IMR-90 (cell line): ENCODE results near the gene RPS6KA6. TPM values are rescaled to one million over a fixed set of nuclear protein-coding genes. Genes with fewer than 3 reads are reported as not detected.

Experiments used
- ATAC-seq: fragments of 200-7000 bp; cut with Tn5 transposase; 2 replicates; pipeline ENCODE4 v1.9.1; 2020; ENCODE audit warnings: low read depth, mild to moderate bottlenecking, moderate library complexity
- BruUV-seq: library from RNA; stranded (reverse); fragments of 400-500 nt; replicated peaks from 2 replicates; lab custom pipeline; 2021; lab: Mats Ljungman, UMichigan
- CTCF ChIA-PET: fragments of 300-600 bp; formaldehyde crosslinking; extraction: SDS; loops from one replicate; lab custom pipeline; 2021; ENCODE audit warnings: antibody characterized with exemption; lab: Yijun Ruan, JAX
- POLR2A ChIA-PET: fragments of 300-600 bp; sonication (Branson Sonifier 250); formaldehyde crosslinking; loops from one replicate; lab custom pipeline; 2022; ENCODE audit warnings: antibody characterized with exemption; ENCODE audit not compliant: unreplicated experiment; lab: Charles Lee
- DNase-seq: peaks from one replicate; pipeline ENCODE4 v3.0.0; 2013
- H2AFZ ChIP-seq: replicated peaks from 2 replicates; pipeline ENCODE3; 2013; ENCODE audit warnings: low read length, mild to moderate bottlenecking; ENCODE audit not compliant: poor library complexity
- H2AK5ac ChIP-seq: 2 replicates; pipeline ENCODE4 v1.6.1; 2013; ENCODE audit warnings: low read depth, low read length, inconsistent platforms
- H2AK9ac ChIP-seq: replicated peaks from 2 replicates; pipeline ENCODE3; 2013; ENCODE audit warnings: mild to moderate bottlenecking, low read depth, low read length, moderate library complexity; ENCODE audit not compliant: poor library complexity
- H2BK120ac ChIP-seq: 2 replicates; pipeline ENCODE4 v1.6.1; 2013; ENCODE audit warnings: low read depth, low read length, inconsistent platforms
- H2BK15ac ChIP-seq: 3 replicates; pipeline ENCODE4 v1.6.1; 2013; ENCODE audit warnings: low read depth, low read length, inconsistent platforms
- H2BK20ac ChIP-seq: 2 replicates; pipeline ENCODE4 v1.6.1; 2013; ENCODE audit warnings: low read depth, mild to moderate bottlenecking, inconsistent platforms, low read length, moderate library complexity
- H2BK5ac ChIP-seq: 2 replicates; pipeline ENCODE4 v1.6.1; 2013; ENCODE audit warnings: mild to moderate bottlenecking, low read depth, low read length, inconsistent platforms; ENCODE audit not compliant: poor library complexity, severe bottlenecking
- H3K14ac ChIP-seq: replicated peaks from 2 replicates; pipeline ENCODE4 v1.6.1; 2013; ENCODE audit warnings: low read depth, low read length, inconsistent platforms
- H3K18ac ChIP-seq: 2 replicates; pipeline ENCODE4 v1.6.1; 2013; ENCODE audit warnings: low read depth, low read length, control low read depth
- H3K23ac ChIP-seq: 2 replicates; pipeline ENCODE4 v1.6.1; 2013; ENCODE audit warnings: low read depth, low read length, inconsistent platforms
- H3K27ac ChIP-seq: 2 replicates; pipeline ENCODE4 v1.5.1; 2013; ENCODE audit warnings: mild to moderate bottlenecking, control low read depth, low read length; ENCODE audit not compliant: insufficient read depth
- H3K27me3 ChIP-seq: 2 replicates; pipeline ENCODE4 v1.6.1; 2013; ENCODE audit warnings: low read length; ENCODE audit not compliant: control insufficient read depth, insufficient read depth
- H3K36me3 ChIP-seq: 2 replicates; pipeline ENCODE4 v1.6.1; 2013; ENCODE audit warnings: low read length, mixed read lengths; ENCODE audit not compliant: control insufficient read depth, insufficient read depth
- H3K4ac ChIP-seq: 2 replicates; pipeline ENCODE4 v1.6.1; 2013; ENCODE audit warnings: low read depth, low read length, inconsistent platforms
- H3K4me1 ChIP-seq: 2 replicates; pipeline ENCODE4 v1.6.1; 2013; ENCODE audit warnings: low read length, mixed read lengths; ENCODE audit not compliant: control insufficient read depth, insufficient read depth
- H3K4me2 ChIP-seq: 2 replicates; pipeline ENCODE4 v1.6.1; 2013; ENCODE audit warnings: low read depth, mild to moderate bottlenecking, control low read depth, low read length, moderate library complexity
- H3K4me3 ChIP-seq: 2 replicates; pipeline ENCODE4 v1.5.1; 2013; ENCODE audit warnings: low read depth, mild to moderate bottlenecking, control low read depth, low read length, moderate library complexity; ENCODE audit not compliant: insufficient read depth
- H3K56ac ChIP-seq: 2 replicates; pipeline ENCODE4 v1.6.1; 2013; ENCODE audit warnings: low read length, inconsistent platforms; ENCODE audit not compliant: insufficient read depth; ENCODE audit errors: extremely low read depth
- H3K79me1 ChIP-seq, 2 experiments: 2 replicates each; pipeline ENCODE4 v1.6.1; 2013; ENCODE audit warnings: low read length in 2 of 2, inconsistent platforms in 1 of 2, low read depth in 1 of 2
- H3K9ac ChIP-seq: 2 replicates; pipeline ENCODE4 v1.6.1; 2013; ENCODE audit warnings: low read depth, low read length, control low read depth
- H3K9me1 ChIP-seq: 2 replicates; pipeline ENCODE4 v1.6.1; 2013; ENCODE audit warnings: low read length, inconsistent platforms; ENCODE audit not compliant: insufficient read depth
- H3K9me3 ChIP-seq: 2 replicates; pipeline ENCODE4 v1.6.1; 2013; ENCODE audit warnings: low read length; ENCODE audit not compliant: control insufficient read depth, insufficient read depth
- H4K20me1 ChIP-seq: 2 replicates; pipeline ENCODE4 v1.6.1; 2013; ENCODE audit warnings: low read length, inconsistent platforms; ENCODE audit not compliant: insufficient read depth
- H4K5ac ChIP-seq: 2 replicates; pipeline ENCODE4 v1.6.1; 2013; ENCODE audit warnings: mild to moderate bottlenecking, low read depth, low read length, control low read depth
- H4K8ac ChIP-seq, 2 experiments: 2 replicates each; pipeline ENCODE4 v1.6.1; 2013; ENCODE audit warnings: low read depth in 2 of 2, low read length in 2 of 2, control low read depth in 1 of 2, inconsistent platforms in 1 of 2
- H4K91ac ChIP-seq: 2 replicates; pipeline ENCODE4 v1.6.1; 2013; ENCODE audit warnings: low read depth, low read length, inconsistent platforms; ENCODE audit not compliant: insufficient read depth
- MAZ ChIP-seq: IDR thresholded peaks from 2 replicates; pipeline ENCODE4 v1.6.1; 2012; ENCODE audit warnings: low read depth, mild to moderate bottlenecking, low read length, improper control_type of control experiment, moderate library complexity, borderline replicate concordance
- POLR2A ChIP-seq: IDR thresholded peaks from 2 replicates; pipeline ENCODE4 v1.6.1; 2012; ENCODE audit warnings: mild to moderate bottlenecking, low read depth, low read length
- RAD21 ChIP-seq: IDR thresholded peaks from 2 replicates; pipeline ENCODE4 v1.6.1; 2012; ENCODE audit warnings: low read length, improper control_type of control experiment
- WGBS, 2 experiments: methylation state at CpG; one replicate each; pipeline versions ENCODE4 v1.1.5 to v1.1.7; 2013; ENCODE audit warnings: missing lambda C conversion rate in 2 of 2; ENCODE audit not compliant: insufficient read length in 1 of 2; ENCODE audit errors: extremely low coverage in 2 of 2; 5-methylcytosine and 5-hydroxymethylcytosine counted together
- dilution Hi-C: fragments of 300-500 bp; cut with HindIII; formaldehyde crosslinking; loops from one replicate; pipeline ENCODE4 v1.14.3; 2018; ENCODE audit warnings: low sequenced_read_pairs; ENCODE audit not compliant: unreplicated experiment
- in situ Hi-C: fragments of 300-500 bp; cut with MboI; formaldehyde crosslinking; loops from 3 replicates; pipeline ENCODE4 v1.14.3; 2019; ENCODE audit warnings: low sequenced_read_pairs, inconsistent platforms, mixed read lengths
- intact Hi-C: fragments of 100-400 bp; cut with micrococcal nuclease; formaldehyde crosslinking; loops from 2 replicates; pipeline ENCODE4 v1.10.0; 2022
- polyA plus RNA-seq, 3 experiments: library from polyadenylated mRNA; depleted of rRNA; stranded (reverse); fragments of >200 nt; gene quantifications; 2 replicates each; pipeline ENCODE4 v1.2.3, GENCODE V29; 2012; ENCODE audit warnings: low replicate concordance in 1 of 3
- total RNA-seq: library from RNA; depleted of rRNA; stranded (reverse); fragments of >200 nt; gene quantifications from 2 replicates; pipeline ENCODE4 v1.2.3, GENCODE V29; 2012

Gene RPS6KA6
- total and polyA plus RNA-seq, 2 of the 4 experiments (the other 2 are of a cell fraction): 3.6 to 6.8 TPM

DNA sequence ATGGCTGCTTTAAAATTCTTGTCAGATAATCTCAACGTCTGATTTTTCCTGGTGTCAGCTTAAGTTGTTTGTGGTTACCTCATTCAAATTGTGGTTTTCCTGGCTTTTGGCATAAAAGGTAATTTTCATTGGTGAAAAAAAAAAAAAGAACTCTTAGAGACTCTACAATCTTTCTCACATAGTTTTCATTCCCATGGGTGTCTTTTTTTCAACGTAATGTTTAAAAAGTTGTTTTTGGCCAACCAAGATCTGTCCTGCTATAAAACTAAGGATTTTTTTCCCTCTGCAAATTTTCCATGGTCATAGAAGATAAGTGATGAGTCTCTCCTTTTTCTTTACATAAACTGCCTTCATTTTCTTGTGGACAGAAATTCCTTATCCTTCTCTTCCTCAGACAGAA is 28.9 kb upstream of the RPS6KA6 start:
- H3K18ac ChIP-seq: no peak overlapping the region

More for the DNA sequence above, 28.9 kb upstream of the RPS6KA6 start:
- CTCF ChIA-PET: no interaction called here
- no peak overlapping the region for H2AK5ac ChIP-seq
- H4K5ac ChIP-seq: no peak overlapping the region
- H4K91ac ChIP-seq: no peak overlapping the region
- no peaks in the 10 kb centered on the region for H3K4me1 ChIP-seq
- H2BK120ac ChIP-seq: no peak overlapping the region
- H3K4me2 ChIP-seq: no peak overlapping the region
- no peak overlapping the region for H3K4ac ChIP-seq
- DNase-seq (no peak), ATAC-seq (no peak)
- no peak overlapping the region for H3K9ac ChIP-seq
- no peaks in the 10 kb centered on the region for H4K20me1 ChIP-seq
- POLR2A ChIA-PET: no interaction called here
- H2AK9ac ChIP-seq: no peak overlapping the region
- no peak overlapping the region for H2BK5ac ChIP-seq
- intact Hi-C loops (no loop called here), in situ Hi-C loops (no loop called here), dilution Hi-C loops (no loop called here)
- no peak overlapping the region for H3K23ac ChIP-seq
- no CpG with 5 or more reads among the region's 2 CpGs for WGBS, 2 experiments
- H3K27me3 ChIP-seq: no peaks in the 10 kb centered on the region
- TF ChIP-seq MAZ (no peak), RAD21 (no peak), POLR2A (no peak)
- no peak overlapping the region for H2BK20ac ChIP-seq
- no peak overlapping the region for H4K8ac ChIP-seq
- no peak overlapping the region for H3K4me3 ChIP-seq
- no peak overlapping the region for H3K27ac ChIP-seq
- H3K9me3 ChIP-seq: no peaks in the 10 kb centered on the region
- no peaks in the 10 kb centered on the region for H3K79me1 ChIP-seq
- no TSS peak for BruUV-seq
- H3K14ac ChIP-seq: no peak overlapping the region
- no peaks in the 10 kb centered on the region for H3K36me3 ChIP-seq
- H2BK15ac ChIP-seq: no peak overlapping the region
- H2AFZ ChIP-seq: no peak overlapping the region
- no peaks in the 10 kb centered on the region for H3K9me1 ChIP-seq
- H3K56ac ChIP-seq: no peak overlapping the region
